Mammary epithelial cell (primary cell): ENCODE results near the gene SLC27A1.

ENCODE experiments used
- CTCF ChIP-seq, 2 donors: IDR thresholded peaks in 1 of 2; conservative IDR thresholded peaks in 1 of 2; 2 replicates each; pipeline ENCODE4 v1.5.1; 2011 to 2012; ENCODE audit warnings: inconsistent platforms in 2 of 2, low read length in 2 of 2, mild to moderate bottlenecking in 2 of 2, control low read depth in 1 of 2, low read depth in 1 of 2; ENCODE audit not compliant: insufficient read depth in 1 of 2; ENCODE audit errors: extremely low read depth in 1 of 2
- EZH2 ChIP-seq: IDR thresholded peaks from 2 replicates; pipeline ENCODE4 v1.6.1; 2012; ENCODE audit warnings: low read length, inconsistent platforms, borderline replicate concordance

GRCh38 chr19:17519967-17520366, 49.6 kb downstream of the SLC27A1 start:
- TF ChIP-seq CTCF (conservative IDR thresholded peaks at IDR 0.05 in 1 of 2, IDR thresholded peaks at IDR 0.05 in 1 of 2; ENCODE audit: extremely low read depth in 1 of 2, insufficient read depth in 1 of 2, low read depth in 1 of 2, low read length in 2 of 2) (no peak), EZH2 (no peak)
